HL-60/S4 (cell line): ENCODE data around the gene MYL11.

ENCODE experiments used
- in situ Hi-C: fragments of 300-500 bp; cut with MboI; formaldehyde crosslinking; loops from 2 replicates; pipeline ENCODE4 v1.14.3; 2022; ENCODE audit warnings: low sequenced_read_pairs

The MYL11 gene

DNA sequence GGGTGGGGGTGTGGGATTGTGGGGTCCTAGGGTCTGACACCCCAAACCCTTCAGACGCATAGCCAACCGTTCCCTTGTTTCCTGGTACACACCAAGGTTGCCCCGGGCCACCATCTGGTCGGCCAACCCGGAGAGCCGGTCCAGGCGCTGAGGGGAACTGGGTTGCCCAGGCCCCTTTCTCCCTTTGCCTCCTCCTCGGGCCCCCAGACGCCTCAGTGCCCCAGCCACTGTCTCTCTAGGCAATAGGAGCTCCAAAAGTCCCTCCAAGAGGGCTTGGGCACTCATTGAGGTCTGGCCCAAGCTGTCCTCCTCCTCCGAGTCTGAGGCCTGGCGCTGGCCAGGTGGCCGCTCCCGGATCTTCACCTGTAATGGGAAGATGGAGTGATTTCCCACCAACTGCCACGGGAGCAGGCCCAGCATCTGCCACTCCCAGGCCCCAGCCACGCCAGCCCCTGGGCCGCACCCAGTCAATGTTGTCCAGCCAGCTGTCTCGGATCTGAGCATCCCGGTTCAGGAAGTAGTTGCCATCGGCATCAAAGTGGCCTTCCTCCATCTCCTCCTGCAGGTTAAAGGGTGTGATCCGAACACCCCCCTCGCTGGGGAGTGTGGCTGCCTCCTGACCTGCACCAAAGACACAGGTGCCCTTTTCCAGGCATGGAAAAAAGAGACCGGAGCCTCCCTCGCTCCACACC lies 21.0 kb upstream of the MYL11 start:
- in situ Hi-C loops: no loop called here

DNA sequence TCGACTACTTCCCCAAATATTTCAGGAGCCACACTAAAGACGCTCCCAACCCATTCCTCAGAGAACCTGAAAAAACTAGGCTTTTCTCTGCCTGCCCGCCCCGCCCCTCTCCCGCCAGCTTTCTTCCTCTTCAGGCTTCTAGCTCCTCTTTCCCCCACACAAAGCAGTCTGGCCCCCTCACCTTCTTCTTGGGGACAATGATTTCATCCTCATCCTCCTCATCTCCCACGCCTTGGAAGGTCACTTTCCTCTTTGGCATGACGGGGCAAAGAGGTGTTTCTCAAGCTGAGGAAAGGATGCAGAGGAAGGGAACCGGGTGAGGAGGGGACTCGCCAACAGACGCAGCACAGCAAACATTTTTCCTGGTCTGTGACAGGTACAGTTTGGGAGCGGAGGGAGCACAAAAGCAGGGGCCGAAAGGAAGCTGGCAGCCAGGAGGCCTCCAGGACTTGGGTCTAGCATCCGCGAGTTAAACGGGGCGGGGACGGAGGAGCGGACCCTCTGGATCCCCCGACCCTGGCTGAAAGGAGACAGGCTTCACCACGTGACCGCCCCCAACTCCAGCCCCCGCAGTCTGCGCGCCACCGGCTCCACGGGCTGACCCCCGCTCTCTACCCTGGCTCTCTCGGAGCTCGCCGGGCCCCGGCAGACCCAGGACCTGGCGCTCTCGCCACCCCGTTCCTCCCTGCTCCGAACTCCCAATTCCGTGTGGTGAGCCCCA lies 20.0 kb upstream of the MYL11 start:
- in situ Hi-C loops: no loop called here

DNA sequence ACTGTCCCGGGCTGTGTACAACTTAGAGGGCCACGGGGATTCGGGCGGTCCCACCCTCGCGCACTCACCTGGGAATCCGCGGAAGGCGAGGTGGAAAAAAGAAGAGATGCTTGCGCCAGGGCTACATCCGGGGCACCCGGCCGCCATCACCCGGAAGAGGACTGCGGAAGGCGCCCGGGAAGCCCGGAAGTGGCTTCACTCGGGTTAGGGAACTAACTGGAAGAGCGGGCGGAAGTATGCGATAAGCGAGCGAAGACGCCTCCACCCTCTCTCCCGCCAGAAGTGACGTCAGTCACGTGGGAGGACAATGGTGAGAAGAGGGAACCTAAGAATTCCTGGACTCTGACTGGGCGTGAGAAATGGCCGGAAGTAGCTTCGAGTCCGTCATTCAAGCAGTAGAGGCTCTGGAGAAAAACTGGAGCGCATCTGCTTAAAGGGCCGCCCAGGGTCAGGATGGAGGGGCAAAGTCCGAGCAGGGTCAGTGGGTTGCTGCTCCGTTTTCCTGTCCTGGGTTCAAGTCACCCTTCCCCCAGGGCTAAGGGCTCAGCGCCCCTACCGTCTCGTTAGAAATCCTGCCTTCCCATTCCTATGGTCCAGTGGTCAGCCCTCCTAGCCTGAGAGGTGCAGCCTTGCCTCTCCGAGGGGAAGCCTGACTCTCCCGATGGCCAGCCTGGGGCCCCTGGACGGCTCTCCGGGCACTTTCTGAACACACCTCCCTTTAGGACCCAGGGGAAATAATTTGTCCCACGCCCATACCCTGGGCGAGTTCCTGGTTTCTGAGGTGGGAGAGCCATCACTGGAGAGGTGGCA lies 19.3 kb upstream of the MYL11 start, which contains the start of gene CD2BP2:
Gene CD2BP2, minus strand, starts transcription at position 165 of the 810 bp plus-strand sequence. CDS start 627 bp downstream, outside the sequence.
- in situ Hi-C loops: no loop called here

DNA sequence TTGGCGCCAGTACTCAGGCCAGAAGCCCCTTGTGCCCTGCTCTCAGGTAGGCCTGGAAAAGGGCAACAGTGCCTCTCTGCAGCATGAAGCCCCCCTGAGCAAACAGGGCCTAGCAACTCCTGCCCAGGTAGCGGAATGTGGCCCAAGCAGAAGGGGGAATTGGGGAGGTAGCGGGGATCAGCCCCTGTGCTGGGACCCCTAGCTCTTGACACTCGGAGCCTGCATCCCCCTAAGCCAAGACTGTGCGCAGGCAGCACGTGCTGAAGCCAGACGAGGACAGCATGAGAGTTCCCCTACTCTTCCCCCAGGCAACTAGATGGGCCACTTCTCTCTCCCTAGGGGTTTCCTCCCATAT lies 18.7 kb upstream of the MYL11 start:
- in situ Hi-C loops: no loop called here

DNA sequence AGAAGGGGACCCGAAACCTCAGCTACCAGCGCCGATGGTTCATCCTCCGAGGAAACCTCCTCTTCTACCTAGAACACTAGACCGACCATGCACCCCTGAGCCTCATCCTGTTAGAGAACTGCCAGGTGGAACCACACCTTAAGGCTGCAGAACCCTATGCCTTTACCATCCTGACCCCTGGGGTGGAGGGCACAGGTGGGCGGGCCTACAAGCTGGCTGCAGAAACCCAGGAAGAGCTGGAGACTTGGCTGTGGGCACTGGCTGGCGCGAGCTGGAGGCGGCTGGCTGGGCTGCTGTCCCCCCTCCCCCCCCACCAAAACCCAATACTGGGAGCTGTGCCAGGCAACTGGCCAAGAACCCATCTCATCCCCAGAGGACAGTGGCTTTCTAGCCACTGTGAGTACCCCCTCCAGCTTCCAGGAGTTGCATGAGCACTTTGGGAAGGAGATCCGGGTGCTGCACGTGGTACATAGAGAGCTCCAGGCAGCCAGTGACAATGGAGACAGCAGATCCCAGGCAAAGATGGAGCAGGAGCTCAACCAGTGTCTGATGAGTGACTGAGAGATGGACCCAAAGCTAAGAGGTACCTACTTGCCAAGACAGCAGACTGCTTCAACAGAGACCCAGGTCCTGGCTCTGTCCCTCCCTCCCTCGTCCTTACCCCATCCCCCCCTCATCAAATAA lies 18.1 kb upstream of the MYL11 start:
- in situ Hi-C loops: no loop called here

DNA sequence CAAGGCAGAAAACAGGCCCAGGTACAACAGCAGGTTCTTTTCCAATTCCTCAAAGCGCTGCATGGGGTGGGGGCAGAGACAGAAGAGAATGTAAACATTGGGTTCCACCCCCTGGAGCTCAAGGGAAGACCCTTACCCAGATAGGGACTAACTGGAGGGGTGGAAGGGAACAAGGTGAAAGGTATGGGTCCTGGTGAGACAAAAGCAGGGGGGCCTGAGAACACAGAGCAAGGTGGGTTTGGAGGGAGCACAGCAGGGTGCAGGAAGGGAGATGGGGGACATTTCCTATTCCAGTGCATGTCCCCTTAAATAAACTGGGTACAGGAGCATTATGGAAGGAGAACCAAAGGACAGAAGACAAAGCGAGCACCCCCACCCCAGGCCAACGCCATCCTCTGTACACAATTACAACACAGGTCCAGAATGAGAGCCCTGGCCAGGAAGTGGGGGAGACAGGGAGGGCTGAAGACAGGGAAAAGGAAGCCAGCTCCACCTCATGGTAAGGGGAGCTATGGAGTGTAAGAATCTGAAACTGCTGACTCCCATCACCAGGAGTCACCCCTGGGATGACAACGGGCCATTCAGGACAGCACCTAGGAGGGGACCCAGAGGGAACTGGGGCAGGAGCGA lies 17.4 kb upstream of the MYL11 start:
- in situ Hi-C loops: no loop called here

DNA sequence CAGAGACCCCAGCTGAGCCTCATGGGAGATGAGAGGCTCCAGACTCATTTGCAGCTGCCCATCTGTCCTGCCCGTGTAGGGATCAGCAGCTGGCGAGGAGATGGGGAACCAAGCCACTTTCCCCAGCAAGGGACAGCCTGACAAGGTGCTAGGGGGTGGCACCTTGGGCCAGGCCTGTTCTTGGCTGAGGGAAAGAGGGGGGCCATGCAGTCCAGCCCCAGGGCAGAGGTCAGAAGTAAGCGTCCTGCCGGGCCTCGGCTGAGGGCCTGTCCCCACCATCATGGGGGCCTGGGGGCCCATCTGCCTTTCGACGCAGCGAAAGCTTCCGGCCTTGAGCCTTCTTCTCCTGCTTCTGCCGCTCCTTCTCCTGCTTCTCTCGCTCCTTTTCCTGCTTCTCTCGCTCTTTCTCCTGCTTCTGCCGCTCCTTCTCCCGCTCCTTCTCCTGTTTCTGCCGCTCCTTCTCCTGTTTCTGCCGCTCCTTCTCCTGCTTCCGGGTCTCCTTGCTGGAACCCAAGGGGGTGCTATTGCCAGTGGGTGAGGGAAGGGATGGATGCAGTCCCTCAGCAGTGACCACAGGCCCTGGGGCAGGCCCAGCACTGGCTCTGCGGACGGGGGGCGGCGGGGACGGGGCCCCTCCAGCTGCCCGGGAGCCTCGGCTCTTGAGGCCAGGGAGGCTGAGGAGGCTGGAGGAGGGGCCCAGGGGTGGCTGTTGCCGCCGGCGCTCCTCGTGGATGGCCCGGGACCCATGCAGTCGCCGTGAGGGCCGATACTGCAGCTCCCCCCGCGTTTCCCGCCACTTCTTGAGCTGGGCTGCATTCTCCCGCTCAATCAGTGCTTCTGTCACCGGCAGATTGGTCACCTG lies 16.7 kb upstream of the MYL11 start:
- in situ Hi-C loops: no loop called here

DNA sequence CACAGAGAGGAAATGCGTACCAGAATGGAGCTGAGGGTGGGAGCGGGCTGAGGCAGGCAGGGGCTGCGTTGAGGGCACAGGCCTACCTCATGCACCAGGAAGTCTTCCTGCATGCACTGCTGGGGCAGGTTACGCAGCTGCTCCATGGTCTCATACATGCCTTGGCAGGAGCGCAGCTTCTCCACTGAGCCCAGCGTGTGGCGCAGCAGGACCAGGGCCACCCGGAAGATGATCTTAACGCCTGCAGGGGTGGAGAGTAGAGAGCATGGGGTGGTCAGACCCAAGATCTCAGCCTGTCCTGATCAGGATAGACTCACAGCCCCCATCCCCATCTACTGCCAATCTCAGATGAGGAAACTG lies 16.0 kb upstream of the MYL11 start:
- in situ Hi-C loops: no loop called here

DNA sequence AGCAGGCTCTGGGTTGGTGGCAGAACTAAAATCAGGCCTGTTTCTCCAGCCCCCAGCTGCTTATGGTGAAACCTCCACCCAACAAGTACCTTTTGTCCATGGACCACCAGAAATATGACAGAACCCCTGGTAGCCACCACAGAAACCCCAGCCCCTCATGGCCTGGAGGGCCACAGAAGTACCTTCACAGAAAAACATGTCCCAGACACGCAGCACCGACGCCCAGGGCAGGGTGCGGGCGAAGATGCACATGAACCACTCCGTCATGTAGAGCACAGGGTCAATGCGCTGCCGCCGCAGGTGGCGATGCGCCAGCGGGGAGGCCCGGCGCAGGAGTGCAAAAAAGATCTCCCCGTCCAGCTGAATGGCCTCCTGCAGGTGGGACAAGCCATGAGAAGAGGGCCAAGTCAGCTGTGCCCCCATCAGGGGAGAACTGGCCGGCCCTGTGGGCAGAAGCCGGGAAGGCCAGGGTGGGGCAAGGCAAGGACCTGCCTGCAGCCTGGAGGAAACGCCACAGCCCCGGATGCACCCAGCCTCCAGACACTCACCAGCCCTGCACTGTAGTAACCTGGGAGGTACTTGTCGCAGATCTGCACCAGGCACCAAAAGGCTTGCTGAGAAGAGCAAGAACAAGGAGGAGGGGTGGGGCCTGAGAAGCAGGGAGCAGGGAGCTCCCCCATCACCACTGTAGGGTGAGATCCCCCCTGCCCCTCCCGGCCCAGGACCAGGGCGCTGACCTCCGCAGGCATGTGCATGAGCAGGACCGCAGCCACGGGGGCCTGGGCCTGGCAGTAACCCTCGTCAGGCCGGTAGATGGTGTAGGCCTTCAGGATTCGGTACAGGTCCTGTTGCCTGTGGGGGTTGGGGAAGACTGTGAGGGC lies 15.4 kb upstream of the MYL11 start:
- in situ Hi-C loops: no loop called here

DNA sequence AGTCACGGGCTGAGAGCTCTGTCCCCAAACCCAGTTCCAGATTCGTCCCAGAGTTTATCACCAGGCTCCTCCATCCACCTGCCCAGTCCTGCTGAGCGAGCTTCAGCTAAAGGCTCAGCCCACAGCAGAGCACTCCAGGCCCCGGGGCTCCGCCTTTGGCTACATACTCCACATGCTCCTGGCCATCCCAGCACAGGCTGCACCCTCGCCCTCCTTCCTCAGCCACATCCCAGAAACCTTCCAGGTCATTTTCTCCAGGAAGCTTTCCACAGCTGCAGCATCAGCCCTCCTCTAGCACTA lies 14.8 kb upstream of the MYL11 start:
- in situ Hi-C loops: no loop called here

DNA sequence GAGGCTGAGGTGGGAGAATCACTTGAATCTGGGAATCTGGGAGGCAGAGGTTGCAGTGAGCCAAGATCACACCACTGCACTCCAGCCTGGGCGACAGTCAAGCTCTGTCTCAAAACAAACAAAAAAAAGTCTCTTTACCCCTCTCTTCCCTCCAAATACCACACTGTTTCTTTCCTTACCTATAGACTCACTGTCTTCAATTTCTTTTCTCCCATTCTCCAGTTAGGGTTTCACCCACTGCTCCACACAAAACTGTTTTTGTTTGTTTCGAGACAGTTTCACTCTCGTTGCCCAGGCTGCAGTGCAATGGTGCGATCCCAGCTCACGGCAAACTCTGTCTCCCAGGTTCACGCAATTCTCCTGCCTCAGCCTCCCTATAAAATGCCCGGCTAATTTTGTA lies 13.4 kb upstream of the MYL11 start:
- in situ Hi-C loops: no loop called here

DNA sequence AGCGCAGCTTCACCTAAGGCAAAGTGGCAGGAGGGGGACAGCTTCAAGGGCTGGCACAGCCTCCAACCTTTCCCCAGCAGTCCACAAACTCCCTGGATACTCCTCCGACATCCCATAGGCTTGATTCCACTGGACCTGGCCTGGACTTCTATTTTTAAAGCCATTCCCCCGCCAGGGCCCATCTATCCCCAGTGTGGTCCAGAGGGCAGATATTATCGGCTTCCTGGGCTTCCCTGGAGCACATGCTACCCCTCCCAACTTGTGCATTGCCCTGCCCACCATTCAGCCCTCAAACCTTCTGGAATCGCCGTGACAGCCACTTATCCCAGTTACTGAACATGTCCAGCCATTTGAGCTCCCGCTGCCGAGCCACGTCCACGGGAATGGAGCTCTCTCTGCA lies 9.4 kb upstream of the MYL11 start:
- in situ Hi-C loops: no loop called here

DNA sequence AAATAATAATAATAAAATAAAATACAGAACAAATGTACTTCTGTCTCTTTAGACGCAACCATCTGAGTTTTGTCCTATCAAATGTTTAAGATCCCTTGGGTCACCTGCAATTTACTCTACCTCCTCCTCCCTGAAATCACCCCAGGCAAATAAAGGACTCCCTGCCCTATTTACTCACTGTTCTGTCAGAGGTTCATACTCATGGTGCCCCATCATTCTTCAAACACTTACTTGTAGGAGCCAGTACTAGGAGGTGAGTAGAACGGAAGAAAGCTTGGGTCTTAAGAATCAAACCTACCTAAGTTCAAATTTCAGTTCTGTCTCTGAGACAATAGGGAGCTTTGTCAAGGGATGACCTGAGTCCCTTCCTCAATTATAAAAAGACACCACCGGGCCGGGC lies 8.1 kb upstream of the MYL11 start:
- in situ Hi-C loops: no loop called here

DNA sequence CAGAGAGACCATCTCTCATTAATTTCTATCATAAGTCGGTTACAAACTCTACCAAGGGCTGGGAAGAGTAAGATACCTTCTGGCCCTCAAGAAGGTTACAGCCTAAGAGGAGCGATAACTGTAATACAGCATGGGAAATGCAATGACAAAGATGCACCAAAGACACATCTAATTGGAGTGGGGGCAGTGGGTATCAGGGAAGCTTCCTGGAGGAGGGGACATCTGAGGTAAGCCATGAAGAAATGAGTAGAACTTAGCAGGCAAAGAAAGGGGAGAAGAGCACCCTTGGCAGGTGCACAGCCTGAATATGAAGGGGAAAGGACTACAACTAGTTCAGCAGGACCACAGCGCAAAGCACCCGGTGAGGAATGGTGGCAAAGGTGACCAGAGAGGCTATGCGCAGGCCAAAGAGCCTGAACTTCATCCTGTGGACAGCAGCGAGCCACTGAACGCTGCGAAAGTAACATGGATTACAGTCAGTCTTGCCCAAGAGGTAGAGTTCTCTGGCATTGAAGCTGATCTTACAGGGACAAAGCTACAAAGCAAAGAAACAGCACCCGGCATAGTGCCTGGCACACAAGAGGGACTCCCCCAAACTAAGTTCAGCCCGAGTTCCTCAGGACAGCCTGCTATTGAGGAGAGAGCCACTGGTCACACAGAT lies 7.1 kb upstream of the MYL11 start:
- in situ Hi-C loops: no loop called here

DNA sequence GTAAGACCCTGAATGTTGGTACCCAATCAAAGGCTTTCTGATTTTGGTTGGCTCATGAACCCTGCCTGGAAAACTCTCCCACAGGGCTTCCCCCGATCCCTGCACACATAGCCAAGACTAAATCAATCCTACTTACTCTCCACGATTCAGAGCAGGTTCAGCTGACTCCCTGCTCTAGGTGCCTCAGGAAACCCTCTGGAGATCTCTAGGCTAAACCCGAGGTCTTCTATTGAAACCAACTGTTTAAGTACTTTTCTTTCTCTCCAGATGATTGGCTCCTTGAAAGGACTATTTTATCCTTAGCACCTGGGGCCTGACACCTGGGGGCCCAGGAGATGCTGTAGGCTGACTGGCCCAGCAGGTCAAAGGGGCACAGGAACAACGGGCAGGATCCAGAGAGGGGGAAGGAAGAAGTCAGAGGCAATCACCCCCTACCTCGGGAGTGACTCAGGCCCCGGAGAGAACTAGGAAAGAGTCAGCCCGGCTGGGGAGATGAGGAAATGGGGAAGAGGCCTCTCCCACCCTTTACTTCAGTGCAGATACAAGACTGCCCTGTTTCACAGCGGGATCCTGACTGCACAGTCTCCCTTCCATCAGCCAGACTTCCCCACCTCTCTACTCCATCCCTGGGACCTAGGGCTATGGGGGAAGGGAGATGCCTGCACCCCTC lies 6.3 kb upstream of the MYL11 start:
- in situ Hi-C loops: no loop called here

DNA sequence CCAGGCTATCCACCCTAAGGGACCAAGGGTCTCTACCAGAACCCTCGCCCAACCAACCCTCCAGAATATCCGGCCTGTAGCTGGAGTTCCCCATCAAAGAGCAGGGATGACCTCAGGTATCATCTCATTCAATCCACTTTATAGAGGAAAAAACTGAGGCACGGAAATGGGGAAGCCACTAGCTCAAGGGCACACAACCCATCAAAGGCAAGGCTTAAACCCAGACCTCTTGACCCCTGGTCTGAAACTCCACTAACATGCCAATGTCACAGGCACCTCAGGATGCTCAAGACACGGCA lies 5.9 kb upstream of the MYL11 start:
- in situ Hi-C loops: no loop called here

DNA sequence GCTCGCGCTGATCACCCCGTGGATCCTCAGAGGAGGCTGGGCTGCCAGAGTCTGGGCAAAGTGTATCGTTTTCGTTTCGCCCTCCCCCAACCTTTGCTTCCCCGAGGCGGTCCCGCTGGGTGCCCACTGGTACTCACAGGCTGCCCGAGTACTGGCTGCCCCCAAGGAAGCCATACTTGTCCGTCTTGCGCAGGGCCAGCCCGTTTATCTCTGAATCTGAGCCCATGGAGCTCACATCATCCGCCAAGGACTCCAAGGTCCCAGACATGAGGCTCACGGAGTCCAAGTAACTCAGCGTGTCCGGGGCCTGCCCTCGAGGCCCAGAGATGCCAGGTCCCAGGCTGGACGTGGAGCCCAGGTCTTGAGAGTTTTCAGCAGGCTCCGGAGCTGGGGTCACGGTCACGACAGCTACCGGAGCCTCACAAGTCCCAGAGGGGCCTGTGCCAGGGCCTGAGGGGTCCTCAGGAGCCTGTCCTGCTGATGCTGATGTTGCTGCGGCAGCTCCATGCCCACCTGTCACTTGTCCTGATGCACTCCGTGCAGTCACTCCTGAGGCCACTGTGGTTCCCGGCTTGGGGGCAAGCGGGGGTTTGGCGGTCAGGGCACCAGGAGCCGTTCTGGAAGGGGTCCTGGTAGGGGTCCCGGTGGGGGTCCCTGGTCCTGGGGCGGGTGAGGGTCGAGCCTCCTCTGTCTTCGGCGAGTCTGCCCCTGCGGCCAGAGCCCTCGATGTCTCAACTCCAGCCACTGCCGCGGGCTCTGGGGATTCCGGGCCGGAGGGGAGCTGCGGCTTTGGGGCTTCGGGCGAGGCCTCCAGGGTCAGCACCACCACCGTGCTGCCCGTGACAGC lies 5.3 kb upstream of the MYL11 start:
- in situ Hi-C loops: no loop called here
